Esophagus squamous epithelium (tissue), 5 donors: ENCODE results near the gene AUTS2. TPM values are rescaled to one million over a fixed set of nuclear protein-coding genes. Genes with fewer than 3 reads are reported as not detected.

Experiments used
- DNase-seq: peaks from one replicate; lab custom pipeline; 2025; lab: John Stamatoyannopoulos, UW
- H3K27ac ChIP-seq, 4 donors: fragments of 200-600 bp; sonication (generic); one replicate each; pipeline ENCODE4 v1.5.1; 2016 to 2019; ENCODE audit warnings: mild to moderate bottlenecking in 1 of 4
- H3K27me3 ChIP-seq, 4 donors: fragments of 200-600 bp; sonication (generic); 1 replicate in 3 of 4; 2 replicates in 1 of 4; pipeline versions ENCODE4 v1.5.1 to v1.6.0; 2017 to 2021; ENCODE audit warnings: antibody characterized with exemption in 1 of 4
- H3K36me3 ChIP-seq, 3 donors: fragments of 200-600 bp; sonication (generic); one replicate each; pipeline ENCODE4 v1.5.1; 2016 to 2019
- H3K4me1 ChIP-seq, 3 donors: fragments of 200-600 bp; sonication (generic); one replicate each; pipeline ENCODE4 v1.5.1; 2017 to 2019
- H3K4me3 ChIP-seq, 4 donors: fragments of 200-600 bp; sonication (generic); 1 replicate in 3 of 4; 2 replicates in 1 of 4; pipeline ENCODE4 v1.5.1; 2016 to 2019; ENCODE audit warnings: mild to moderate bottlenecking in 2 of 4, moderate library complexity in 1 of 4
- H3K9me3 ChIP-seq, 3 donors: fragments of 200-600 bp; sonication (generic); one replicate each; pipeline ENCODE4 v1.5.1; 2016 to 2019
- CTCF ChIP-seq, 6 experiments: fragments of 450-650 bp in 4 of 6; fragments of 200-600 bp in 2 of 6; sonication (generic) in 2 of 6; IDR thresholded peaks; one replicate each; pipeline ENCODE4 v1.5.1; 2016 to 2019; ENCODE audit warnings: antibody characterized with exemption in 6 of 6, mild to moderate bottlenecking in 4 of 6, moderate library complexity in 4 of 6
- POLR2A ChIP-seq, 4 donors: fragments of 450-650 bp; IDR thresholded peaks; one replicate each; pipeline ENCODE4 v1.6.1; 2017; ENCODE audit warnings: antibody characterized with exemption in 4 of 4, mild to moderate bottlenecking in 4 of 4, moderate library complexity in 3 of 4
- WGBS, 2 donors: methylation state at CpG; one replicate each; pipeline ENCODE4 v1.1.5; 2018; 5-methylcytosine and 5-hydroxymethylcytosine counted together
- intact Hi-C: fragments of 100-400 bp; cut with DNase I; formaldehyde crosslinking; loops from one replicate; pipeline ENCODE4 v1.15.0; 2022
- total RNA-seq, 4 donors: library from RNA; depleted of rRNA; stranded (reverse); fragments of >200 nt; gene quantifications; one replicate each; pipeline ENCODE4 v1.1.0, GENCODE V29; 2016
- donor health status: DM: yes; HTN: yes; CAD: no.

Gene AUTS2
- total RNA-seq, 4 donors from 2014 or later, result 9.5 to 36.2 (median 23.0) TPM

DNA sequence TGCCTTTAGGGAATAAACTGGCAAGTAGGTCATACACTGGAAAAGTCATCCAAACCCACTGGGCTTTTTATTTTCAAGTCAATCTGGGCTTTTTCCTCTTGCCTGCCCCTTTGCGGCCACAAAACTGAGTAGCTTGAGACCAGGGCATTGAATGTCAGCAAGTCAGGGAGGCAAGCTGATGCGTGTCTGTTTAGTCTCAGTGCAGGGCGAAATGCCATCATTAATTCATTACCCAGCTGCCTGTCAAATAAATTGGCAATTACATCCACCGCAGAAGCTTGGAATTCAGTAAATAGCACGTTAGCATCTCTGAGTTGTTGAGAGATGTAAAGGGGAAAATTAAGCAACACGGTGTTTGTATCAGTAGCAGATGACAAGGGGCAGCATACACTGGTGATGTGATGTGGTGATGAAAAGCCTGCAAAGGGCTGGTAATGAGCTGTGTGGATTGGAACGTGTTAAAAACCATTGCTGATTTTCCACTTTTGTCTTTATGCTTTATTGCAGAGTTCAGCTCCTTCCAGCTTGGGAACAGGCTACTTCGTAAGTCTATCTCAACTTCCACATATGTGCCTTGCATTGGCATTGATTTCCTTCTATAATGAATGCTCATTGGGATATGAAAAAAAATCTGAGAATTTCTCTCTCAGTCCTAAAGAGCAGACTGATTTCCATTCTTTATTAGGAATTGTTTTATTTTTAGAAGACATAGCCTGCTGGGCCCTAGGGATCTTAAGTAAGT lies 535.9 kb downstream of the AUTS2 start:
- DNase-seq, result no peak
- WGBS, 2 donors, result 36 to 44% methylated on average over 8 of the region's 8 CpGs

GRCh38 chr7:70135656-70136055 lies 537.4 kb downstream of the AUTS2 start:
- TF ChIP-seq CTCF (IDR thresholded peaks at IDR 0.05) (no peak), POLR2A (IDR thresholded peaks at IDR 0.05) (no peak)
- Histone ChIP-seq H3K9me3 (no peaks in the 10 kb centered on the region), H3K27me3 (no peaks in the 10 kb centered on the region), H3K4me1 (peaks cover 0 to 30% (median 0%) of the 10 kb centered on the region in 3 donors), H3K36me3 (no peaks in the 10 kb centered on the region), H3K4me3 (no peak overlapping the region), H3K27ac (no peak overlapping the region)
- WGBS, 2 donors, result 80 to 100% methylated on average over 1 to 3 of the region's 3 CpGs
- no peak for DNase-seq
- intact Hi-C loops, result no loop called here

More for the DNA sequence above, 535.9 kb downstream of the AUTS2 start:
- H3K36me3 ChIP-seq, result no peaks in the 10 kb centered on the region
- peaks cover 0 to 30% (median 0%) of the 10 kb centered on the region in 3 donors for H3K4me1 ChIP-seq
- no peaks in the 10 kb centered on the region for H3K9me3 ChIP-seq
- H3K27ac ChIP-seq, result no peak overlapping the region
- no peak overlapping the region for H3K4me3 ChIP-seq
- no peak for TF ChIP-seq POLR2A (IDR thresholded peaks at IDR 0.05)
- no peak for TF ChIP-seq CTCF (IDR thresholded peaks at IDR 0.05)
- no peaks in the 10 kb centered on the region for H3K27me3 ChIP-seq
- intact Hi-C loops, result no loop called here

DNA sequence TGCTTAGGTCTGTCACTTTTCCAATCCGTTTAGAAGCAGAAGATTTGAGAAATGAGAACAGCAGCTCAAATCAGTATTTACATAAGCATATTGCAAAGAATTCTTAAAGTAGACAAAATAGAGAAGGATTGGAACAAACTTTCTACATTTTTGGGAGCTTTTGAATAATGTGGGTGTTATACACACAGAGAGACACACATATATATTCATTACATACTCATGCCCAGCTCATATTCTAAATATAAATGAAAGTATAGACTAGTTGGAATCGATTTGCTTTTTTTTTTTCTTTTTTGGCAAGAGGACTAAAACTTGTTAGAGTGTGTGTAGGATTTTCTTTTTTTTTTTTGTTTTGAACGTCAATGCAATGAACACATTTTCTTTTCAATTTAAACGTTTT lies 538.9 kb downstream of the AUTS2 start:
- peaks cover 0 to 30% (median 0%) of the 10 kb centered on the region in 3 donors for H3K4me1 ChIP-seq
- H3K9me3 ChIP-seq, result no peaks in the 10 kb centered on the region
- H3K27ac ChIP-seq, result no peak overlapping the region
- H3K27me3 ChIP-seq, result no peaks in the 10 kb centered on the region
- 22 to 30% methylated on average over 4 of the region's 4 CpGs for WGBS, 2 donors
- no peak overlapping the region for H3K4me3 ChIP-seq
- H3K36me3 ChIP-seq, result no peaks in the 10 kb centered on the region
- no peak for TF ChIP-seq POLR2A (IDR thresholded peaks at IDR 0.05)
- TF ChIP-seq CTCF (IDR thresholded peaks at IDR 0.05), result no peak
- no peak for DNase-seq
- intact Hi-C loops, result no loop called here

DNA sequence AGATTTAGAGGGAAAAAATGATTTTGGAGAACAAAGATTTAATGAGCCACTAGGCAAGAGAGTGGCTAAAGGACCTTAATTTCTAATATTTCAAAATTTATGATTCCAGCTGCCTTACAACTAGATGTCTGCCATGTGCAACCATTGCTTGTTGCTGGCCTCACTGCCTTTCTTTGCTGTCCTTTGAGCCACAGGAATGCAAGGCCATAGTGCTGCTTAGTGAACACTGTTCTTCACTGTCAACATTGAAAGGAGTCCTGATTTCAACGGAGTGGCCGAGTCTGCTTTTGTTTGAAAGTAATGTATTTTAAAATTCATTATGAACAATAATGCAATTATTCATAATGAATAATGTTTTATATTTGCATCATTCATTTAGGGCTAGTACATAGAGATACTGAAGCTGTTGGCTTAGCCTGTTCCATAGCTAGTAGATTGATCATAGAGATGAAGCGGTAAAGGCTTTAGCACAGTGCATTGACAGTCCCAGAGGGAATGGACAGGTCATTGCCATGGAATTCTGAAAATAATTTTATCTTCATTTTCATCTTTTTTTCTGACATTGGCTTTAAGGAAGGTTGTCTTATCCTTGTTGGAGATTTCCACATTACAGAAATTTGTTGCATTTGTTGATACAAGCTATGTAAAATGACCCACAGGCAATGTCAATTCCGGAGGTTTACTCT lies 544.1 kb downstream of the AUTS2 start:
- no peak overlapping the region for H3K27ac ChIP-seq
- H3K4me1 ChIP-seq, result no peaks in the 10 kb centered on the region
- no peaks in the 10 kb centered on the region for H3K9me3 ChIP-seq
- intact Hi-C loops, result no loop called here
- no peak for TF ChIP-seq CTCF (IDR thresholded peaks at IDR 0.05)
- no peak for TF ChIP-seq POLR2A (IDR thresholded peaks at IDR 0.05)
- no peak for DNase-seq
- no peaks in the 10 kb centered on the region for H3K36me3 ChIP-seq
- 70 to 89% methylated on average over 4 of the region's 4 CpGs for WGBS, 2 donors
- H3K27me3 ChIP-seq, result no peaks in the 10 kb centered on the region
- H3K4me3 ChIP-seq, result no peak overlapping the region
